ENCODE results near the gene TPPP2.
"Not testable (repeated sequence)": the region's sequence is repeated elsewhere in the genome, so short reads cannot be mapped to it uniquely, and the experiment has no call there.

Gene TPPP2
- 0 reads per million in 4 experiments for total RNA-seq

DNA sequence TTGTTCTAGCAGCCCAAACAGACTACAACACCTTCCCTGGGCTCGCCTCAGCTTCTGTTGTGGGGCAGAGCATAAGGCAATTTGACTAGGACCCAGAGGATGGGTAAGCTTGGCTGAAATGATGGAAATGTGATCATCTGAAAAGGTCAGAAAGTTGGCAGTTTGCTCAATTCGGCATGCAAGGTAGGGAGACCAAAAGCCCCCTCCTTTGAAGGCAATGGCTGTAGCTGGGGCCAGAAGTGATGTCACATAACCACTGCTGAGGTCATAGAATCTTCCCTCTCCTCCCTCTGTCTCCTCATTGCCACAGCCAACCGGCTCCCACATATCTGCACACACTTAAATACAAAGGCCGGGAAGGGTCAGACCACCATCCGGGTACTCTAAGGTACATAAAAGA is at the start of gene TPPP2:
TPPP2 (plus strand) TSS at position 301 of the 400 bp plus-strand sequence. CDS start 365 bp downstream, outside the sequence.
- DNase-seq: no peak

DNA sequence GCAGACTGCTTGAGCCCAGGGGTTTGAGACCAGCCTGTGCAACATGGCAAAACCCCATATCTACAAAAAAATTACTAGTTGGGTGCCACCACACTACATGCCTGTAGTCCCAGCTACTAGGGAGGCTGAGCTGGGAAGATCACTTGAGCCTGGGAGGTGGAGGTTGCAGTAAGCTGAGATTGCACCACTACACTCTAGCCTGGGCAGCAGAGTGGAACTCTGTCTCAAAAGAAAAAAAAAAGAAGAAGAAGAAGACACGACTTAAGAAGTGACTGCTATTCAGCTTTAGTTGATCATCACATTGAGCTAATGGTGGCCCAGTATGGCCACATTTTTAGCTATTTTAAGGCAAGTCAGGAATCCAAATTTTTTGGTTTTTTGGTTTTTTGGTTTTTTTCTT is 49.1 kb upstream of the TPPP2 start:
- DNase-seq: no peak

DNA sequence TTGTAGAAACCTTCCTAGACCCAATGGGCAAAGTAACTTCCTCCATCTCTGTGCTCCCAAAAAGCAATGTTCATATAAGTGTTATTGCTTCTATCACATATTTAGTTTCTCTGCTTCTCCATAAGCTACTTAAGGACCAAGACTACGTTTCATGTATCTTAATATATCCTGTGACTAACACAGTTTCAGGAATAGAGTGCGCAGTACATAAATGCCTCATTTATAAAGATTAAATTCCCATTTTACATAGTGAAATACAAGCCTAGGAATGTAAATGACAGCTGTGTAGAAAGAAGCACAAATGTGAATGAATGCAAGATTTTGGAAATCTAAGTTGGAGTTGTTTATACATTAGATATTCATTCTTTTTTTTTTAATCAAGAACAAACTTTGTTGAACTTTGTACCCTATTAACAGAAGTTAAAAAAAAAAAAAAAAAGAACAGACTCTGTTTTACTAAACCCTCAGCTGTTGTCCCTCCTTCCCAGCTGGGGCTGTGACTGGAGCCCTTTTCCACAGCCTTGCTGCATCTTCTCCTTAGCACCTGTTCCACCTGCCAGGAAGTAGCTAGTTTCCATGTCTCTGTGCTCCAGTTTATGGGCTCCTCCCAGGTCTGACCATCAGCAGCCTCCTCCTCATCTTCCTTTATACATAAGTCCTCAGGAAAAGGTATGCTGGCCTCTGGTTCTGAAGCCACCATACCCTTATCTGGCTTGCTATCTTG is 47.2 kb upstream of the TPPP2 start:
- no peak for DNase-seq

DNA sequence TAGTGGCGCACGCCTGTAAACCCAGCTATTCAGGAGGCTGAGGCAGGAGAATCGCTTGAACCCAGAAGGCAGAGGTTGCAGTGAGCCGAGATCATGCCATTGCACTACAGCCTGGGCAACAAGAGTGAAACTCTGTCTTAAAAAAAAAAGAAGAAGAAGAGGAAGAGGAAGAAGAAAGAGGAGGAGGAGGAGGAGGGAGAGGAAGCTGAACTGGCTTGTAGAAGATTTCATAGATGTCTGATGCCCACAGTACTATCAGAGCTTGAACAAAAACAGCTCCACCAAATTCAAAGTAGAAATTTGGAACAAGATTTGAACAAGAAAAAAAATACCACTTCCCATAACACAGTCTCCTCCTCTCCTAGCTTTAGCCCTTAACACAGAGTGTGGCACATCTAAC is 44.4 kb upstream of the TPPP2 start:
- not testable (repeated sequence) for DNase-seq

DNA sequence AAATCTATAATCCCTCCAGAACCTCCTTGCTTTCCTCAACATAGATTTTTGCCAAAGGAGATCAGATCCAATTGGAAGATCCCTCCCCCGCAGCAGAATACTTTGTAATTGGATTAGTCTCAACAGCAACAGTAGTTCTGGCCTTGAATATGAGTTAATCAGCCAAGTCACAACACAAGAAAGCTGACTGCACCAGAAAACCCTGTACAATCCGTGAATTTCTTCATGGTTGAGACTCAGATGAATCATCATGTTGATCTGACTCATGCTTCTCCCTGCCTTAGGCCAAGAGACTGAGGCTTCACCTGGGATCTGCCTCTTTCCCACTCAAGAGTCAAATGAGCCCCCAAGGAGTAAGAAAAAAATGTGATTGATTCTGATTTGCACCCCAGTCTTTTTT is 43.2 kb upstream of the TPPP2 start:
- DNase-seq: no peak

DNA sequence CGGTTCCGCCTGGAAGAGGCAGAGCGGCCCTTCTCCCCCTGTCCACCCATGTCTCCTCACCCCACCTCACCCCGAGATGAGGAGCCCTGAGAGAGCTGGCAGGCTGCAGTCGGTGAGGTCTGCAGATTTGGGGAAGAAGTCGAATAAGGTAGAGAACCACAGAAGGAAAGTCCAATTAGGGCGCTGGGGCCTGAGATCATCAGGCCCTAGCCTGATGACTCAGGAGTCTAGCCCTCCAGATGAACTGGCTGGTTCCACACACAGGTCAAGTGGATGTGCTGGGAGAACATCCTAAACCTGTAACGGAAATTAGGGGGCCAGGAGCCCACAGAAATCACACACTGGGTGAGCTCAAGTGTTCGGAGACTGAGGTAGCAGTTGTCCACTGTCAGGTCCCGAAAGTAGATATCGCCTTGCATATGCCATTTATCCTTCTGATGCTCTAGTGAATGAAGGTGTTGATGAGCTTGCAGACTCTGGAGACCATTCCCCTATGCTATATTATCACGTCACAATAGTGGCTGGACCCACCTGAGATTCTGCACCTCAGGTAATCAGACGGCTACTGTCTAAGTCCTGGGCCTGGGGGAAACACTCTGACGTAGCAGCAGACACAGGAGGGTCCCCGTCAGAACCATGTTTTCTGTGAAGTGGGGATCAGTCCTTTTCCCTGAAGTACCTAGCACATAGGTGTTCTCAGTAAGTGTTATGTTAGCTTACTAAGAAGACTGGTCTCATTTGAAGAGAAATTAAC is 41.1 kb upstream of the TPPP2 start:
- DNase-seq: no peak

DNA sequence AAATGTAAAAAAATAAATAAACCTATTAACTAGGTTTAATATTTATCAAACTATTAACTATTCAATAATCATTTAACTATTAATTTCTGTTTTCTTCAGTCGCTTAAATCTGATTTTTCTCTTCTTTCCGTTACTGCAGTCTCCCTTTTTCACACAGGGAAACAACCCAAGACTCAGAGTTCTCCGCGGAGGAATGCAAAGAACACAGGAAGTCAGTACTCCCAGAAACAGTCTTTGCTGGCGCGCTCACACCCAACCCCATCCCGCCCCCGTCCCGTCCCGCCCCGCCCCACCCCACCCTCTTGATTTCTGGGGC is 40.6 kb upstream of the TPPP2 start:
- no peak for DNase-seq

DNA sequence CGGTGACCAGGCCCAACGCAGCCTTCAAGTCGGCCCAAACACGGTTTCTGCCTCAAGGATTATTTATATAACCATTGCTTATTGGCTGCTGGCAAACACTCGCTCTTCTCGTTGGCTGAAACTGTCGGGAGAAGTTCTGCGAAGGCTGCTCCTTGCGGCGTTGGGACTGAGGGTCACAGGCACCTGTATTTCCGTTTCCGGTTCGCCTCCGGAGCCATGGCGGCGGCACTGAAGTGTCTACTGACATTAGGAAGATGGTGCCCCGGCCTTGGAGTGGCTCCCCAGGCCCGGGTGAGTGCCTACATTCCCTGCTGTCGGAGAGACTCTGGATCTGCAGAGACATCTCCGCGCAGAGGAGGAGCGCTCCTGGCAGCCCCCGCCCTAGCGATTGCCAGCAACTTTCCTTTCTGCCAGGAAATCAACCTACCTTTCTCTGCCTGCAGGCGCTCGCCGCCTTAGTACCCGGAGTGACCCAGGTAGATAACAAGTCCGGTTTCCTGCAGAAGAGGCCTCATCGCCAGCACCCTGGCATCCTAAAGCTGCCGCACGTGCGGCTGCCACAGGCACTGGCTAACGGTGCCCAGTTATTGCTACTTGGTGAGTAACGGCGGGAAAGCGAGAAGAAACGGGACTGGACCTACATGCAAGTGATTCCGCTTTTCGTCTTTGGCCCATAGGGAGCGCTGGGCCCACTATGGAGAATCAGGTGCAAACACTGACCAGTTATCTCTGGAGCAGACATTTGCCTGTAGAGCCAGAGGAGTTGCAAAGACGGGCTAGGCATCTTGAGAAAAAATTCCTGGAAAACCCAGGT is 40.0 kb upstream of the TPPP2 start, which contains the start of gene METTL17:
METTL17 (plus strand) TSS at position 194 of the 814 bp plus-strand sequence; CDS start at position 217, 23 bp downstream.
- peak; percentile 72 for DNase-seq

DNA sequence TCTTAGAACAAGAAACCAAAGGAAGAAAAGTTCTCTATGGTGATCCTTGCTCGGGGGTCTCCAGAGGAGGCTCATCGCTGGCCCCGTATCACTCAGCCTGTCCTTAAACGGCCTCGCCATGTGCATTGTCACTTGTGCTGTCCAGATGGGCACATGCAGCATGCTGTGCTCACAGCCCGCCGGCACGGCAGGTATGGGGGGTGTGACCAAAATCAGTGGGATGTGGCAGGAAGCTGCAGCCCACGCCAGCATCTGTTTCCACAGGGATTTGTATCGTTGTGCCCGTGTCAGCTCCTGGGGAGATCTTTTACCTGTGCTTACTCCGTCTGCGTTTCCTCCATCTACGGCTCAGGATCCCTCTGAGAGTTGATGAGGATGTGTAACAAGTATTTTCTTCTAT is 33.5 kb upstream of the TPPP2 start:
- no peak for DNase-seq

DNA sequence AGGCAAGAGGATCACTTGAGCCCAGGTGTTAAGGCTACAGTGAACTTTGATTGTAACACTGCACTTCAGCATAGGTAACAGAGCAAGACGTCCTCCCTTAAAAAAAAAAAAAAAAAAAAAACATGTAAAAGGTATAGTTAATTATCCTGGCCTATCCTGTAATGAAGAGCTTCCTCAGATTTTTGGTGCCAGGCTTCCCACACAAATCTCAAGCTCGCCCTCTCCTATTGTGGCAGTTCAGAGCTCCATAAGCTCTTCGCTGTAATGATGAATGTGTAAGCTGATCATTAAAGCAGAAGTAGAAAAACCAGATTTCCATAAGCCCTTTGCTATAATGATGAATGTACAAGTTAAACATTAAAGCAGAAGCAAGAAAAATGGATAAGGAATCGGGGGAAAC is 32.9 kb upstream of the TPPP2 start:
- no peak for DNase-seq

DNA sequence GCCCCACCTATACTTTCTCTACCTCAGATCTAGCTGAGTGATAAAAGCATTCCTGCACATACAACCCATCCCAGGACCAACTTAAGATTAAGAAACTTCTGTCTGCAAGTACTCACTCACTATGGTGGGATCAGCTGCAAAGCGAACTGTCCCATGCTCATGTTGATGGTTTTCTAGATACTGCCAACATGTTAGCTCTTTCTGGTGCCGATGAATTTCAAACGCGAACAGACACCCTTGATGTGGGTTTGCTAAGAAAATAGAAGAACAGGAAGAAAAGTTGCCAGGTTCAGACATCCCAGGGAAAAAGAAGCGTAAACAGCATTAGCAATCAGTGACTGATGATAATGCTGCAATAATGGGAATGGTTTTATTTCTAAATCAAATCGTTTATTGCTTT is 32.5 kb upstream of the TPPP2 start:
- DNase-seq: no peak

DNA sequence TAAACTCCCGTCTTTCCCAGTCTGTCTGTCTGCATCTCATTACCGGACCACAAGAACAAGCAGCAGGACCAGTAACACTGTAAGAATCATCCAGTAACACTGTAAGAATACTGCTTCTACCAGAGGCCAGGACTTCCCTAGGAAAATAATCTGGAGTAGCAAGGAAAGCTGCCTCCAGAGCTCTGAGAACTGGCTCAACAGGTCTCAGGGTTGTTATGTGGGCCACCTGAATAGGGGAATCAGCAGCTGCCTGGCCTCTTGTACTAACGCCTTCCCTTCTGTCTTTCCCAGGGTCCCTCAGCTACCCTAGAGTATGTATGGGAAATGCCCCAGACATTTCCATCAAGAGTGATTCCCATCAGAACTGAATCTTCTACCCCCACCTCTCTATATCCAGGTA is 31.9 kb upstream of the TPPP2 start:
- no peak for DNase-seq

DNA sequence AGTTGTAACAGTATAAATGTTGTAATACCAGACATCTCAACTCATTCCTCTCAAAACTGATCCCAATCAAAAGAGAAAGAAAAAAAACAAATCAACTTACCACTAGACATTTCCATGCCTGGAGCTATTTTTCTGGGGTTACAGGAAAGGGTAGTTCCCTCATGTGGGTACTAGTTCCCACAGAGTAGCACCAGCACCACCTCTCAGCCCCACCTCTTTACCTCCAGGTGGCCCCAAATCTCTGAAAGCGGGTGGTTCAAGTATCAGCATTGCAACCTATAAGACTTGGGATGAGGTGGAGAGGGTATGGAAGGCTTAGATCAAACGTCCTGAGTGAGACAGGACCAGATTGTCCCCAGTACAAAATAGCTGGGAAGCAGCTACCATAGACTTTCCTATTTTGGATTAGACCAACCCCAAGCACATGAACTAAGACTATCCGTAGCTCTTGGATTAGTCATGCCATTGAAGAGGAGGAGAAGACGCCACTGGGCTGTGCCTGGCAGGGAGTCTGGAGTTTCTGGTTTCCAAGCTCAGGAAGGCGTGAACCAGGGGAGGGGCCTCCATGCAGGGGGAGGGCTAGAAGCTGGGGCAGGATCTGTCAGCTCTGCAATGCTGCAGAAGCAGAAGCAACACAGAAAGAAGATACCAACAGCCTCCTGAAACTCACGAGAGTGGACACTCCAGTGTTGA is 31.2 kb upstream of the TPPP2 start, which contains the start of gene SLC39A2:
SLC39A2 (plus strand) TSS at position 620 of the 693 bp plus-strand sequence. CDS start 154 bp downstream, outside the sequence.
- DNase-seq: no peak

DNA sequence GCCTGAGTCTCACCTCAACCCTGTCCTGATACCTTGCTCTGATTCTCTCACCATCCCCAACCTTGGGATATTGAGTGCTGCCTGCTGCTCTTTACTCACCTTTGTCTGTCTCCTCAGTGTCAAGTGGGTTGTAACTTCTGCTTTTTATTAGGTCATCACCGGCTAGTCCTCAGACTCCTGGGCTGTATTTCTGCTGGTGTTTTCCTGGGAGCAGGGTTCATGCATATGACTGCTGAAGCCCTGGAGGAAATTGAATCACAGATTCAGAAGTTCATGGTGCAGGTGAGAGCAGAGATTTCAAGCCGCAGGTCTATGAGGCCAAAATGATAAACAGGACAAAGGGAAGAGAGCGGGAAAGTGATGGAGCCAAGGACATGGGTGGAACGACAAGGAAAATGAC is 30.4 kb upstream of the TPPP2 start:
- no peak for DNase-seq

DNA sequence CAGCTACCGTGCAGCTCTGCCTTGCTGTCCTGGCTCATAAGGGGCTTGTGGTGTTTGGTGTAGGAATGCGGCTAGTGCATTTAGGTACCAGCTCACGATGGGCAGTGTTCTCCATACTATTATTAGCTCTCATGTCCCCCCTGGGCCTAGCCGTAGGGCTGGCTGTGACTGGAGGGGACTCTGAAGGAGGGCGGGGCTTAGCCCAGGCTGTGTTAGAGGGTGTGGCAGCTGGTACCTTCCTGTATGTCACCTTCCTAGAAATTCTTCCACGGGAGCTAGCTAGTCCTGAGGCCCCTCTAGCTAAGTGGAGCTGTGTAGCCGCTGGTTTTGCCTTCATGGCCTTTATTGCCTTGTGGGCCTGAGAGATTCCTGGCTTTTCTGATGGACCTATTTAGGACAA is 28.8 kb upstream of the TPPP2 start:
- DNase-seq: no peak

DNA sequence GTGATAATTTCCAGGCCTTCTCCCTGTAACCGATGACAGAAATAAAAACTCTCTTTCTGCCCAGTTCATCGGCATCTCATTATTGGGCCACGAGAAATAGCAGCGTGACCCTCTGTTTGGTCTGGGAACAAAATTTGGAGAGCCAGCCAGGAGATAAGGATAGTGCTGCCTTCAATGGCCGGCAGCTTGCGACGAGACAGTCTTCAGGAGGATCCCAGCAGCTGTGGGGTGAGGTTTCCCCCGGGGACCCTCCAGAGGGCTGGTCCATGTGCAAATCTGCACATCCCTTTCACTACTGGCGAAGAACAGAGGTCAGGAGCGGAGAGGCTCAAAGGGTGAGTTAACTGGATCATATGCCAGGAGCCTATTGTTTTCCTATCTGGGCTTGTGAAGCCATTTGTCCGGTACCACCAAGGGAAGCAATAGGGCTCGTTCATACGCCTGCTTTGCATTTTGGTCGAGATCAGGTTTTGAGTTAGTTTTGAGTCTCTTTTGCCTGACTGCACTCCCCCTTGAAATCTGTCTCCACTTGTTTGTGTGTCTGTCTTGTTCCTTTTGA is 26.1 kb upstream of the TPPP2 start:
- DNase-seq: no peak

DNA sequence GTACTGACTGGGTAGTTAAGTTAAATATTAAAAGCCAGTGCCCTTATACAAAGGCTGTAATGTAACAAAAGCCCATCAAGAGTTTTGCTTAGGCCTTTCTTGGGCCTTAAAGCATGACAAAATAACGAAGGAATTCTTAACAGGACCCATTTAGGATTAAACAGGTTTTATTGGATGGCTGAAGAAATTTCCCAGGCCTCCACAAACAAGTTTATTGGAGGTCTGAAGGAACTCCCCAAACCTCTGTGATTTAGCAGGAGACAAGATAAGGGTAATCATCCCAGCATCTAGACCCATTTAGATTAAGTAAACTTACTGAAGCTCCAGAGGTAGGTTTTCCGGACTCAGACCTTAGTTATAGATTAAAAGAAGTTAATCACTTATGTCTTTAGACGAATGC is 20.3 kb upstream of the TPPP2 start:
- DNase-seq: not testable (repeated sequence)

DNA sequence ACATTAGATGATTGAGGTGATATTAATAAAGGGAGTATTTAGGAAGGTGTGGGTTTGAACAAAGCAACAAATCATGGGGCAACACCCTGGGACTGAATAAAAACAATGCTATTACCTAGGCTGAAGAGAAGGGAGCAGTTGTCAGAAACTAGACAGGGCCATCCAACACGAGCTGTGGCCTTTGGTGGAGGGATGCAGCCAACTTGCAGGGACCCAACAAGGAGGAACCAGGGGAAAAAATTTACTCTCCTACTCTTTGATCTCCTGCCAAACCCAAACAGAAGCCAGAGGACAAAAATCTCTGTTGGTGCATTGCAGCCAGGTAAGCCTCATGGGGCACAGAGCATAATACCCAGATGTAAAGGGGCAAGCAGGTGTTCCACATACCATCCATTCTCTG is 18.9 kb upstream of the TPPP2 start:
- no peak for DNase-seq

DNA sequence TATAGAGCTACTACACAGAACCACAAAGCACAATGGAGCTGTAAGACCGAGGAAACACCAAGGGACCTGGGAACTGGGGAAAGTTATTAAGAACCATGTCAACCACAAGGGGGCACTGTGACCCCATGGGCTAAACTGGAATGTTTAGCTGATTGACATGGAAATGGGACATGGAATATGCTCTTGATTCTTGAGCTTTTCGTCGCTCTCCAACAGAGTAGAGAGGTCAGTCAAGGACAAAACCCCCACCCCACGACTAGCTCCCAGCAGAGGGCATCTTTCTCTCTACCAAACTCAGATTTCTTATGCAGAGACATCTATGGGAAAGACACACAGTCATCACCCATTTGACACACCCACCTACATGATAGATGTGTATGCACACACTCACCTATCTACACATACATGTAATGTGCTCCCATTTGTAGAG is 15.2 kb upstream of the TPPP2 start:
- peak; percentile 77 for DNase-seq

DNA sequence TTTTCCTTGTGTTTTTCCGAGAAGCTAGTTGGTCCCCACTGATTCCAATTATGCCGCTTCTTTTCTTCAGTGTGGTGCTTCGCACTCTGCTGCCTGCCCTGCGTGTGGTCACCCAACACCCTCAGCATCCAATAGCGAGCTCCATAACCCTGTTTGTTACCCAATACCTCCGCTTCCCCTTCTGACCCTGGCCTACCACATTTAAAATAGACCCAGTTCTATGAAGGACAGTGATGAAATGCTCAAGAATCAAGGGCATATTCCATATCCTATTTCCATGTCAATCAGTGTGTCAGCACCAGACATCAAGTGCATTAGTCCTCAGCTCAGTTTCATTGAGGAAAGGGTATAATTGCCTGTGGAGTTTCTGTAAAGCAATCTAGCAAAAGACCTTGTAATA is 14.7 kb upstream of the TPPP2 start:
- DNase-seq: no peak

DNA sequence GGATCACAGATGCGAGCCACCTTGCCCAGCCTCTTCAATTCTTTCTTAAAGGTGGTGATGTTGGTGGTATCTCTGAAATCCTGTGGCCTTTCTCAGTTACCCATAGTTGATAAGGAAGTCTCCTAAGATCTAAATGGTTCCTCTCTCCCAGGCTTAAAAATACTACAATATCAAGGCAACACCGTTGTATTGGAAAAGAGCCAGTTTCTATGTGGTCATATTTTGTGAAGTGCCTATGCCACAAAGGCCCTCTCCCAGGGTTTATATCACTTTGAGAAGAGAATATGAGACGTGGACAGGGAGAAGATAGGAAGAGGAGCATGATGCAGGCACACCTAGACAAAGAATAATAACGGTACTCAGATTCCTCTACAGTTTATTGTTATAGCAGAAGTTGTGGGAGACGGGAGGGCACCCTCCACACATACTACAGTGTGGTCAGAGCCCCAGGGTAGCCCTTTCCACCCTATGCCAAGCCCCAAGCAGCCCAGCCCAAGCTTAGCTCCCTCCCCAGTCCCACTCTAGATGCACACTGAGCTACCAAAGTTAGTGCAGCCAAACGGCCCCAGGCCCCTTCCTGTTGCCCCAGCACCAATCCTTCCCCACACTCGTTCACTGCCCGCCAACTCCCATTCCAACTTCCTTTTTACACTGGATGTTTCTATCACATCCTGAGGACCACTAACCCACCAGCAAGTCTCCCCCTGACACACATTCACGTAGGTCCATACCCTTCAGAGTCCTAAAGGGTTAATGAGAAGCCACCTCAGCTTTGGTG is 13.4 kb upstream of the TPPP2 start:
- DNase-seq: no peak
